Caco-2 (cell line): ENCODE data around the gene CRELD2. TPM values are rescaled to one million over a fixed set of nuclear protein-coding genes. Genes with fewer than 3 reads are reported as not detected.

Experiments used
- BruUV-seq: library from RNA; stranded (reverse); fragments of 400-500 nt; replicated peaks from 2 replicates; lab custom pipeline; 2021; lab: Mats Ljungman, UMichigan
- CTCF ChIA-PET: fragments of 300-600 bp; sonication (Branson Sonifier 250); formaldehyde crosslinking; loops from one replicate; lab custom pipeline; 2022; ENCODE audit warnings: antibody characterized with exemption; lab: Charles Lee
- POLR2A ChIA-PET: fragments of 300-600 bp; sonication (Branson Sonifier 250); formaldehyde crosslinking; loops from one replicate; lab custom pipeline; 2022; ENCODE audit warnings: antibody characterized with exemption; lab: Charles Lee
- DNase-seq, 2 experiments: peaks; one replicate each; pipeline versions ENCODE4 v3.0.0 to v3.0.0-alpha.2; 2020 to 2022
- H3K27me3 ChIP-seq: replicated peaks from 2 replicates; pipeline ENCODE4 v1.6.0; 2011; ENCODE audit warnings: low read length; ENCODE audit not compliant: control insufficient read depth, insufficient read depth
- H3K36me3 ChIP-seq: 2 replicates; pipeline ENCODE4 v1.5.1; 2011; ENCODE audit warnings: low read length; ENCODE audit not compliant: control insufficient read depth, insufficient read depth
- H3K4me1 ChIP-seq: fragments of 250-450 bp; sonication (Bioruptor Pico); 2 replicates; pipeline ENCODE4 v1.5.1; 2020; ENCODE audit warnings: mild to moderate bottlenecking
- H3K4me3 ChIP-seq: 2 replicates; pipeline ENCODE4 v1.5.1; 2011; ENCODE audit warnings: low read depth, mild to moderate bottlenecking, control low read depth, low read length
- H3K9me3 ChIP-seq: fragments of 250-450 bp; sonication (Bioruptor Pico); 2 replicates; pipeline ENCODE4 v1.5.1; 2020; ENCODE audit warnings: mild to moderate bottlenecking, moderate library complexity
- H3K27ac Mint-ChIP-seq: one replicate; pipeline ENCODE4 v1.8.0; 2022; ENCODE audit warnings: mixed read lengths; ENCODE audit not compliant: unreplicated experiment
- H3K27me3 Mint-ChIP-seq: one replicate; pipeline ENCODE4 v1.8.0; 2022; ENCODE audit warnings: mixed read lengths; ENCODE audit not compliant: insufficient read depth, unreplicated experiment
- H3K36me3 Mint-ChIP-seq: one replicate; pipeline ENCODE4 v1.8.0; 2022; ENCODE audit warnings: mild to moderate bottlenecking, mixed read lengths; ENCODE audit not compliant: insufficient read depth, unreplicated experiment
- H3K4me1 Mint-ChIP-seq: one replicate; pipeline ENCODE4 v1.8.0; 2022; ENCODE audit warnings: low read depth, mixed read lengths; ENCODE audit not compliant: unreplicated experiment
- H3K4me3 Mint-ChIP-seq: one replicate; pipeline ENCODE4 v1.8.0; 2022; ENCODE audit warnings: mild to moderate bottlenecking, moderate library complexity, mixed read lengths; ENCODE audit not compliant: unreplicated experiment
- H3K9me3 Mint-ChIP-seq: one replicate; pipeline ENCODE4 v1.8.0; 2022; ENCODE audit warnings: mixed read lengths; ENCODE audit not compliant: unreplicated experiment
- CTCF ChIP-seq, 2 experiments: fragments of 200-600 bp in 1 of 2; IDR thresholded peaks; 1 replicate in 1 of 2; 2 replicates in 1 of 2; pipeline versions ENCODE4 v1.5.1 to v1.8.0; 2011 to 2022; ENCODE audit warnings: antibody characterized with exemption in 1 of 2, control low read depth in 1 of 2, inconsistent platforms in 1 of 2, low read depth in 1 of 2, low read length in 1 of 2, mild to moderate bottlenecking in 1 of 2, moderate library complexity in 1 of 2; ENCODE audit not compliant: insufficient read depth in 1 of 2, severe bottlenecking in 1 of 2, unreplicated experiment in 1 of 2
- intact Hi-C: fragments of 100-400 bp; cut with micrococcal nuclease; formaldehyde crosslinking; loops from one replicate; pipeline ENCODE4 v1.10.0; 2022; ENCODE audit not compliant: unreplicated experiment
- total RNA-seq: library from RNA; stranded (reverse); gene quantifications from 2 replicates; pipeline ENCODE4 v1.2.3, GENCODE V29; 2022

CRELD2 gene
- total RNA-seq, 1 experiment from 2014 or later, result 43.3 TPM

- Mint-ChIP-seq H3K4me1 (no peaks in the 10 kb centered on the region), H3K27me3 (no peaks in the 10 kb centered on the region), H3K4me3 (peak overlapping the region; percentile 72), H3K36me3 (peaks cover 21% of the 10 kb centered on the region), H3K9me3 (no peaks in the 10 kb centered on the region), H3K27ac (peak overlapping the region; percentile 86)
- ChIA-PET POLR2A (interaction anchor here (0.7 to 2.3 kb wide), 6 partner anchors 12 to 59 kb away, joined by 4 to 24 read pairs (median 5); partner anchors contain the start of genes ALG12 and CRELD2), CTCF (no interaction called here)
- TF ChIP-seq CTCF (IDR thresholded peaks at IDR 0.05; ENCODE audit: insufficient read depth in 1 of 2, low read depth in 1 of 2, low read length in 1 of 2, severe bottlenecking in 1 of 2, unreplicated experiment in 1 of 2), result no peak
- Histone ChIP-seq H3K9me3 (no peaks in the 10 kb centered on the region), H3K4me3 (peak overlapping the region; percentile 59), H3K36me3 (no peaks in the 10 kb centered on the region), H3K27me3 (no peaks in the 10 kb centered on the region), H3K4me1 (peaks cover 21% of the 10 kb centered on the region)
- BruUV-seq, result TSS peak; percentile 51
- intact Hi-C loops, result no loop called here
- peak; percentile 86 to 90 for DNase-seq
These were observed 53.1 kb downstream of the CRELD2 start for GRCh38 chr22:49971232-49972162.

GRCh38 chr22:49972163-49973017, 54.0 kb downstream of the CRELD2 start:
- no peak overlapping the region for H3K27ac Mint-ChIP-seq
- no peak overlapping the region for H3K4me3 Mint-ChIP-seq
- POLR2A ChIA-PET, result interaction anchor here (0.7 to 2.3 kb wide), 5 partner anchors 11 to 58 kb away, joined by 4 to 24 read pairs (median 6); partner anchors contain the start of genes ALG12 and CRELD2
- Histone ChIP-seq H3K27me3 (no peaks in the 10 kb centered on the region), H3K9me3 (no peaks in the 10 kb centered on the region), H3K4me1 (peaks cover 12% of the 10 kb centered on the region), H3K36me3 (no peaks in the 10 kb centered on the region), H3K4me3 (peak overlapping the region; percentile 59)
- intact Hi-C loops, result no loop called here
- peak in 1 of 2 experiments; percentile 33 for DNase-seq
- peaks cover 14% of the 10 kb centered on the region for H3K36me3 Mint-ChIP-seq
- no peaks in the 10 kb centered on the region for H3K27me3 Mint-ChIP-seq
- H3K4me1 Mint-ChIP-seq, result no peaks in the 10 kb centered on the region
- TF ChIP-seq CTCF (IDR thresholded peaks at IDR 0.05; ENCODE audit: insufficient read depth in 1 of 2, low read depth in 1 of 2, low read length in 1 of 2, severe bottlenecking in 1 of 2, unreplicated experiment in 1 of 2), result no peak
- H3K9me3 Mint-ChIP-seq, result no peaks in the 10 kb centered on the region
- no TSS peak for BruUV-seq
- CTCF ChIA-PET, result no interaction called here
